ENCODE results near the gene ZNF135. TPM values are rescaled to one million over a fixed set of nuclear protein-coding genes. Genes with fewer than 3 reads are reported as not detected.

ZNF135 gene
- total and polyA plus RNA-seq, 2 donors from 2014 or later, result 5.6 to 9.7 TPM

DNA sequence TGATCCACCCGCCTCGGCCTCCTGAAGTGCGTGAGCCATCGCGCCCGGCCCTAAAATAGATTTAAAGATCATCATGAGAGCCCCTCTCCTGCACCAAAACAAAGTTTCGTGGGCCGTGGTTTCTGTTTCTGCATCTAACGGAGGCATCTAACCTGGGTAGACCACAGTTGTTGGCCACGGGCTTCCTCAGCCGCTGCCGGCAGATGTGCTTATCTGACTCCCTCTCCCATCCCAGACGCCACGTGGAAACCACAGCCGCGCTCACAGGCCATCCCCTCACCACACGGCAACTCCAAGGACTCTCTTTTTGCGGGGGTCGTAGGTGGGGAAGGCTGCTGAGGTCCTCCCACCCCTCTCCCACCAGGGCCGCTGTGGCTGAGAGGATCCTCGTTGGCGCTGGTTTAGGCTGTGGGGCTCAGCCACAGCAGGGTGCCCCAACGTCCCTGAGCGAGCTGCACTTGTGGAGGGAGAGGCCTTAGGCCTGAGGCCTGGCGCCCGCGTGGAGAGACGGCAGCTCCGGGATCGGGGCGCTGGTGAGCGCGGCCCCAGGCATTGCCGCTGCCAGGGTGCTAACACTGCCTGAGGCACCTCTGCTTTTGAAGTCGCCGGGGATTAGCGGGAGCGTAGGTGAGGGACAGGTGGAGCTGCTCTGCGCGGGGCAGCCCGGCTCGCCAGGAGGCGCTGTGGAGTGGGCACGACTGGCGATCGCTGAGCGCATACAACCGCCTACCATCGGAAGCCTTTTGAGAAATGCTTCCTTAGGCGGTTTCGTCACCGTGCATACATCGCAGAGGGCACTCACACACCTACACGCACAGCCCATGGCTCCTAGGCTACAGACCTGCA is 16.4 kb upstream of the ZNF135 start:
- peaks cover 0 to 10% (median 0%) of the 10 kb centered on the region in 3 donors for H3K9me3 ChIP-seq (ENCODE audit: control insufficient read depth in 2 of 3, insufficient read depth in 1 of 3, low read length in 3 of 3)
- no peak overlapping the region for H3K27ac ChIP-seq (ENCODE audit: low read depth in 2 of 2, low read length in 2 of 2)
- TF ChIP-seq, protein P1, sequence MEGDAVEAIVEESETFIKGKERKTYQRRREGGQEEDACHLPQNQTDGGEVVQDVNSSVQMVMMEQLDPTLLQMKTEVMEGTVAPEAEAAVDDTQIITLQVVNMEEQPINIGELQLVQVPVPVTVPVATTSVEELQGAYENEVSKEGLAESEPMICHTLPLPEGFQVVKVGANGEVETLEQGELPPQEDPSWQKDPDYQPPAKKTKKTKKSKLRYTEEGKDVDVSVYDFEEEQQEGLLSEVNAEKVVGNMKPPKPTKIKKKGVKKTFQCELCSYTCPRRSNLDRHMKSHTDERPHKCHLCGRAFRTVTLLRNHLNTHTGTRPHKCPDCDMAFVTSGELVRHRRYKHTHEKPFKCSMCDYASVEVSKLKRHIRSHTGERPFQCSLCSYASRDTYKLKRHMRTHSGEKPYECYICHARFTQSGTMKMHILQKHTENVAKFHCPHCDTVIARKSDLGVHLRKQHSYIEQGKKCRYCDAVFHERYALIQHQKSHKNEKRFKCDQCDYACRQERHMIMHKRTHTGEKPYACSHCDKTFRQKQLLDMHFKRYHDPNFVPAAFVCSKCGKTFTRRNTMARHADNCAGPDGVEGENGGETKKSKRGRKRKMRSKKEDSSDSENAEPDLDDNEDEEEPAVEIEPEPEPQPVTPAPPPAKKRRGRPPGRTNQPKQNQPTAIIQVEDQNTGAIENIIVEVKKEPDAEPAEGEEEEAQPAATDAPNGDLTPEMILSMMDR (IDR thresholded peaks at IDR 0.05; ENCODE audit: borderline replicate concordance, extremely low read depth, insufficient read depth), result peak; percentile 10
- no peaks in the 10 kb centered on the region for H3K27me3 ChIP-seq (ENCODE audit: control insufficient read depth, insufficient read depth, low read length)
- H3K4me3 ChIP-seq (ENCODE audit: low read length in 3 of 3), result no peak overlapping the region
- H3K9ac ChIP-seq (ENCODE audit: low read length in 3 of 3), result no peak overlapping the region
- H3K36me3 ChIP-seq (ENCODE audit: control insufficient read depth in 2 of 3, insufficient read depth in 3 of 3, low read length in 3 of 3), result no peaks in the 10 kb centered on the region
- FAIRE-seq (no peak), DNase-seq (peak in 1 of 5 donors; percentile 16)
- H3K4me1 ChIP-seq (ENCODE audit: control insufficient read depth in 2 of 3, insufficient read depth in 2 of 3, low read depth in 1 of 3, low read length in 3 of 3), result no peaks in the 10 kb centered on the region
- intact Hi-C loops (cut with DNase I), result no loop called here

GRCh38 chr19:58044391-58044790 is 14.7 kb upstream of the ZNF135 start:
- Histone ChIP-seq H3K36me3 (ENCODE audit: control insufficient read depth in 2 of 3, insufficient read depth in 3 of 3, low read length in 3 of 3) (no peaks in the 10 kb centered on the region), H3K9ac (ENCODE audit: low read length in 3 of 3) (no peak overlapping the region), H3K4me3 (ENCODE audit: low read length in 3 of 3) (no peak overlapping the region), H3K27ac (ENCODE audit: low read depth in 2 of 2, low read length in 2 of 2) (no peak overlapping the region), H3K9me3 (ENCODE audit: control insufficient read depth in 2 of 3, insufficient read depth in 1 of 3, low read length in 3 of 3) (peaks cover 0 to 13% (median 0%) of the 10 kb centered on the region in 3 donors), H3K4me1 (ENCODE audit: control insufficient read depth in 2 of 3, insufficient read depth in 2 of 3, low read depth in 1 of 3, low read length in 3 of 3) (no peaks in the 10 kb centered on the region), H3K27me3 (ENCODE audit: control insufficient read depth, insufficient read depth, low read length) (no peaks in the 10 kb centered on the region)
- FAIRE-seq (no peak), DNase-seq (no peak)
- intact Hi-C loops (cut with DNase I), result no loop called here
- TF ChIP-seq, protein P1 (IDR thresholded peaks at IDR 0.05; ENCODE audit: borderline replicate concordance, extremely low read depth, insufficient read depth), result no peak

DNA sequence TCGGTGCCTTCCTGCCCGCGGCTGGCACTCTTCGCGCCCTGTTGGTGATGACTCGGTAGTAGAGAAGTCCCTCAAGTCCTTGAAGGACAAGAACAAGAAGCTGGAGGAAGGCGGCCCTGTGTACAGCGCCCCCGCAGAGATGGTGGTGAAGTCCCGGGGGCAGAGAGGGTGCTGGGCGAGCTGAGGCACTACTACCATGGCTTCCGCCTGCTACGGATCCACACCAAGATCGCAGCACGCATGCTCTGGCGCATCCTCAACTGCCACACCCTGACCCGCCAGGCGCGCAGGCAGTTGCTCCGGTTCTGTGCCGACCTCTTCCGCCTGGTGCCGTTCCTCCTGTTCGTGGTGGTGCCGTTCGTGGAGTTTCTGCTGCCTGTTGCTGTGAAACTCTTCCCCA is 14.2 kb upstream of the ZNF135 start:
- H3K9ac ChIP-seq (ENCODE audit: low read length in 3 of 3), result no peak overlapping the region
- no peaks in the 10 kb centered on the region for H3K4me1 ChIP-seq (ENCODE audit: control insufficient read depth in 2 of 3, insufficient read depth in 2 of 3, low read depth in 1 of 3, low read length in 3 of 3)
- H3K36me3 ChIP-seq (ENCODE audit: control insufficient read depth in 2 of 3, insufficient read depth in 3 of 3, low read length in 3 of 3), result no peaks in the 10 kb centered on the region
- intact Hi-C loops (cut with DNase I), result no loop called here
- no peaks in the 10 kb centered on the region for H3K27me3 ChIP-seq (ENCODE audit: control insufficient read depth, insufficient read depth, low read length)
- TF ChIP-seq, protein P1 (IDR thresholded peaks at IDR 0.05; ENCODE audit: borderline replicate concordance, extremely low read depth, insufficient read depth), result no peak
- H3K4me3 ChIP-seq (ENCODE audit: low read length in 3 of 3), result no peak overlapping the region
- H3K27ac ChIP-seq (ENCODE audit: low read depth in 2 of 2, low read length in 2 of 2), result no peak overlapping the region
- DNase-seq (no peak), FAIRE-seq (no peak)
- H3K9me3 ChIP-seq (ENCODE audit: control insufficient read depth in 2 of 3, insufficient read depth in 1 of 3, low read length in 3 of 3), result peaks cover 0 to 16% (median 0%) of the 10 kb centered on the region in 3 donors

All from kidney (tissue), 14 donors.